Fibroblast of peridontal ligament (primary cell): ENCODE data around the gene JMJD7.
"Not testable (repeated sequence)": the region's sequence is repeated elsewhere in the genome, so short reads cannot be mapped to it uniquely, and the experiment has no call there.

Source experiments
- DNase-seq: peaks from one replicate; pipeline ENCODE4 v3.0.0-alpha.2; 2010; ENCODE audit errors: extremely low read depth

JMJD7 gene

DNA sequence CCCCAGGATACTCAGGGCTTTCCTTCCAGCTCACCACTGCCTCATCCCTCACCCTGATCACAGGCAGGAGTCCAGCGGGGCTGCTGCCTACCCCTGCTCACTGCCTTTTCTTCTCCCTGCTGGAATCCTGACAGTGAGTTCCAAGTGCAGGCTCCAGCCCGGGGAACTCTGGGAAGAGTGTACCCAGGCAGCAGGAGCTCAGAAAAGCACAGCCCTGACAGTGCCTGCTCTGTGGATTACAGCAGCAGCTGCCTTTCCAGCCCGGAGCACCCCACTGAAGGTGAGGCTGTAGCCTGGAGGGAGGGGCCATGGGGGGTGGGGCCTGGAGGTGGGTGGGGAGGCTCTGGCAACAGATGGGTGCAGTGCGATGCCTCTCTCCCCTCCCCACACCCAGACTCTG, 6.1 kb upstream of the JMJD7 start:
- no peak for DNase-seq

DNA sequence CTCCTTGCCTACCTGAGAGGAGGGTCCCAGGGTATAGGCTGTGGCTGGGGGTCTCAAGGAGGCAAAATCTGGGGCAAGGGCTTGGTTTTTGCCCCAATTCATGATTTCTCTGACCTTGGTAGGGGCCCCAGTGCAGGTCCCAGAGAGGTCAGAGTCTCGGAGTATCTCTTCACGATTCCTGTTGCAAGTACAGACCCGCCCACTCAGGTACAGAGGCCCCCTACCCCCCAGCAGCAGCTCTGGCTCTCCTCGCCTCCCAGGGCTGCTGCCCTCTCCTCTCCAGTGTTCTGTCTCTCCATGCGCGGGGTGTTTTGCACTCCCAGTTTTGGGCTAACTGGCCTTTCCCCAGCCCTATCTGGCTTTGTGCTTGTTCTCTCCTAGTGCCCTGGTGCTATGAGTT, 5.4 kb upstream of the JMJD7 start:
- no peak for DNase-seq

DNA sequence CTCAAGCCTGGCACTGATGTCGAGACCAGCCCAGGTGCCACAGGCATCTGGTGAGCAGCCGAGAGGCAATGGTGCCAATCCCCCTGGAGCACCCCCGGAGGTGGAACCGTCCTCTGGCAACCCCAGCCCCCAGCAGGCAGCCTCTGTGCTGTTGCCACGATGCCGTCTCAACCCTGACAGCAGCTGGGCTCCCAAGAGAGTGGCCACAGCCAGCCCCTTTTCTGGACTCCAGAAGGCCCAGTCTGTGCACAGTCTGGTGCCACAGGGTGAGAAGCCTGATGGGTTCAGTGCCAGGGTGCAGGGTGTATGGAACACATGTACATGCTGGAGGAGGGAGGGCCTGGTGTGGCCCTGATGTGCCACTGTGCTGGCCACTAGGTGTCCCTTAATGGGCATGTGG, 4.9 kb upstream of the JMJD7 start:
- no peak for DNase-seq

GRCh38 chr15:41823502-41823901, 4.4 kb upstream of the JMJD7 start:
- no peak for DNase-seq

DNA sequence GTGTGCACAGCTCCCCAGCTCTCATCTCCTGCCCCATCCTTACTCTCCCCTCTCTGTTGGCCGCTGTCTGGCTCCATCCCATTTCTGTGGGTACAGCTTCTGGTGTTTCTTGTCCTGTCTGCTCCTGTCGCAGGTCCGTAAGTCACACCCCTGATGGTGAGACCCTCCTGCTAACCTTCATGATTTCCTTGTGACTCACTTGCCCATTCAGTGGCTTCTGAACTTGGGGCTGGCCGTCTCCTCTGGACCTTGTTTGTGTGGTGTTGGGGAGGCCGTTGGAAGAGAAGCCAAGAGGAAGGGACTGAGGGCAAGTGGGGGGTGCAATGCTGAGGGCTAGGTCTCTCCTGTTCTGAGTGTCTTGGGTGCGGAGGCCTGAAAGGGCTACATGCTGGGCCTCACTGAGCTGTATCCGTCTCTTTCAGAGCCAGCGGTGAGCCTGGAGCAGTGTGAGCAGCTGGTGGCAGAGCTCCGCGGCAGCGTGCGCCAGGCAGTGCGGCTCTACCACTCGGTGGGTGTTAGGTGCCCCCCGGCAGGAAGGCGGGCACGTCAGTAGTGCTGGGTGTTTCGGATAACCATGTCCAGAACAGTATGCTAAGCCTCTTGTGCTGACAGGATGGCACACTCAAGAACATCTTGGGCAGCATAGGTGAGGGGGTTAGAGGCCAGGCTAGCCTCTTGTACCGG, 3.7 kb upstream of the JMJD7 start:
- DNase-seq = no peak

- no peak for DNase-seq
Measured at GRCh38 chr15:41825145-41825544, 2.7 kb upstream of the JMJD7 start.

- no peak for DNase-seq
Measured at GRCh38 chr15:41825572-41826535, 2.0 kb upstream of the JMJD7 start.

GRCh38 chr15:41827290-41827879, 507 bp upstream of the JMJD7 start:
- DNase-seq = no peak

DNA sequence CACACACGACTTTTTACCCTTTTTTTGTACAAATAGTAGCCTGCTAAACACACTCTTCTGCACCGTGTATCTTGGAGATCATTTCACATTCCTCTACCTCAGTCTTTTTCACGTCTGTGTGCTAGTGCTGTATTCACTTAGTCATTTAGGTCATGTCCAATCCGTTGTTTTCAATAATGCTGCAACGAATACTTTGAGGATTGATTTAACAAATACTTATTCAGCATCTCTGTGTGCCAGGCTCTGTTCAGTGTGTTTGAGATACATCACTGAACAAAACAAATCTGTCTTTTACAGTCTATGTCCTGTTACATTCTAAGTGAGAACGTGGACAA, 882 bp downstream of the JMJD7 start:
- DNase-seq = no peak

DNA sequence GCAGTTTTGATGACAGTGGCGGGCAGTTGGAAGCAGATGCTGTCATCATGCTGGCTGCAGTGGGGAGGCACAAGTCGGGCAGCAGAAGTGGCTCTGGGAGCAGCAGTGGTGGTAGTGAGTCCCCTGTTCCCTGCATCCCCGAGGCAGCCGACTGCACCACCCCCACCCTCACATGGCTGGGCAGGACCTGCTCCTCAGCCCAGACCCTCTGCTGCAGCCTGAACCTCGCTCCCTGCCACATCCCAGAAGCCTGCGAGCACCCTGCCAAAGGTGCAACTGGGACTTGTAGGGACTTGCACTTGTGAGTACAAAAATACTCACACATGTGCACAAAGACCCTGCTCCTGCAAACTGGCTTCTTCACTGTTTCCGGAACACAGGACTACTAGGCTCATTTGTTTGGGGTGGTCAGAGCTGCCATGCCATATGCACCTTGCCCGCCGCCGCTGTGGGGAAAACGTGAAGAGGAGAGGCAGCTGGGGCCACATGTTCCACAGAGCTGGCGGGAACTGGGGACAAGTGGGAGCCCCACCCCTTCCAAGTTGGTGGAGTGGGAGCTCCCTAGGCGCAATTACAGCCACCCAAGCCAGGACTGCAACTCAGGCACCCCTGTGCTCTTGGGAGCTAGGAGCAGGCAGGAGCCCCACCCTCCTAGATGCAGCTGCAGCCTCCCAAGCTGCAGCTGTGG, 2.2 kb downstream of the JMJD7 start:
- no peak for DNase-seq

GRCh38 chr15:41831291-41831690, 3.4 kb downstream of the JMJD7 start:
- DNase-seq = not testable (repeated sequence)

DNA sequence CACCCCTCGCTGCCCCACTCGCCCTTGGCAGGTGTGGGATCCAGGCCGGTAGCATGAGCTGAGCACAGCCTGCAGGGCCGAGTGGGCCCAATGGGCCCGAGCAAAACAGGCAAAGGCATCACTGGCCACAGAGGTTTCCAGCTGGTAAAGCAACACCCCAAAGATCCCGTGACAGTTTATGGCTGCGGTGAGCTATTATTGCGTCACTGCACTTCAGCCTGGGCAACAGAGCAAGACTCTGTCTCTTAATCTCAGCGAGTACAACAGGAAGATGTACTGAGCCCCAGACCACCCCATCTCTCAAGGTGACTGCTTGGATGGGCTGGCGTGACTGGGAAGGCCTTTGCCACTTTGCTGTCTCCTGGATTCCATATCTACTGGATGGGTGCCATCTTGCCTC, 4.3 kb downstream of the JMJD7 start:
- DNase-seq = no peak

DNA sequence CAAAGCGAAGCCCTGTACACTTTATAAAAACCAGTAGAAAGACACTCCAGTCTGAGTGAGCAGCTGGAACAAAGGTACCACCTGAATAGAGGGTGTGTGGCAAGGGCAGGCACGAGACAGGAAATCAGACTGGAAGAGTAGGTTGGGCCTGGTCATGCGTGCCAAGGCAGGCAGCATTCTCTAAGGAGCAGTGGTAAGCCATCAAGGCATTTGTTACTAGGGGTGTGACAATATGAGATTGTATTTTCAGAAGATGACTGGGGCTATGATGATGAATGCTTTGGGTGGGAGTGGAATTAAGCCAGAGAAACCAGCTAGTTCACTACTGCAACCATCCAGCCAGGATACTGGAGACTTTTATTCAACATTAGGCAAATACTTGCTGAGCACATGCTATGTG, 5.0 kb downstream of the JMJD7 start:
- DNase-seq = no peak

GRCh38 chr15:41834096-41834495, 6.2 kb downstream of the JMJD7 start:
- DNase-seq = no peak

DNA sequence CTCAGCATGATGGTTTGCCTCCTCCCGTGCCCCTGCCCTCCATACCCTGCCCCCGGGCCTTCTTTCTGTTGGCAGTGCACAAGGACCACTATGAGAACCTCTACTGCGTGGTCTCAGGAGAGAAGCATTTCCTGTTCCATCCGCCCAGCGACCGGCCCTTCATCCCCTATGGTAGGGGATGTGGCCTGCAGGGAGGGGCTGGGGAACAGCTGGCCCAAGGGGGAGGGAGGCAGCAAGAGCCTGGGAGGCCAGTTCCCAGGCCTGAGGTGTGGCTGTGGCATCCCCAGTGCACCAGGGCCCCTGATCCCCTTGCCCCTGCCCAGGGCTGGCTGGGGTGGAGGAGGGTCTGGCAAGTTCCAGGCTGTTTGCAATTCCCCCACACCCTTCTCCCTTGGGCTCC, 8.2 kb downstream of the JMJD7 start:
- DNase-seq = no peak

- no peak for DNase-seq
Measured at GRCh38 chr15:41836713-41837454, 9.0 kb downstream of the JMJD7 start.

DNA sequence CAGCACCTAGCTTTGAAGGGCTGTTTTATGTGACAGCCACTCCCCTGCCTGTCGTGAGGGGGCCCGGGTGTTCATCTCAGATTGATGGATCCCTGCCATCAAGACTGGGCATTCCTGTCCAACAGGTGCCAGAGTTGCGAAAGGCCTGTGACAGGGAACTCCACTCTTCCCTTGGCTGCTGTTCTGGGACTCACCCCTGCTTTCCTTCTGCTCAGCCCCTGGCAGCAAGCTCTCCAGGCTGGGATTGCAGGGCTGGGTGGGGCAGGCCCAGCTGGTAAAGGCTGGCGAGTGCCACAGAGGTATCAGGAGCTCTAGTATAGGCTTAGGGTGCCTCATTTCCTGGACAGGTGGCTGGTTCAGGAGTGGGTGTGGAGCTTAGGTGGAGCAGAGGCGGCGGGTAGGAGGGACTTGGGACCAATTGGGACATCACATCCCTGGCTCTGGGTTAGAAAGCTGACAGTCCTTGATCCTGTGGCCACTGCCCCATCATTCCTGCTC, 10.6 kb downstream of the JMJD7 start, which contains the start of gene PLA2G4B:
TSS of gene PLA2G4B (plus strand) at position 448 of the 498 bp plus-strand sequence. CDS start 67 bp downstream, outside the sequence.
- DNase-seq = no peak

DNA sequence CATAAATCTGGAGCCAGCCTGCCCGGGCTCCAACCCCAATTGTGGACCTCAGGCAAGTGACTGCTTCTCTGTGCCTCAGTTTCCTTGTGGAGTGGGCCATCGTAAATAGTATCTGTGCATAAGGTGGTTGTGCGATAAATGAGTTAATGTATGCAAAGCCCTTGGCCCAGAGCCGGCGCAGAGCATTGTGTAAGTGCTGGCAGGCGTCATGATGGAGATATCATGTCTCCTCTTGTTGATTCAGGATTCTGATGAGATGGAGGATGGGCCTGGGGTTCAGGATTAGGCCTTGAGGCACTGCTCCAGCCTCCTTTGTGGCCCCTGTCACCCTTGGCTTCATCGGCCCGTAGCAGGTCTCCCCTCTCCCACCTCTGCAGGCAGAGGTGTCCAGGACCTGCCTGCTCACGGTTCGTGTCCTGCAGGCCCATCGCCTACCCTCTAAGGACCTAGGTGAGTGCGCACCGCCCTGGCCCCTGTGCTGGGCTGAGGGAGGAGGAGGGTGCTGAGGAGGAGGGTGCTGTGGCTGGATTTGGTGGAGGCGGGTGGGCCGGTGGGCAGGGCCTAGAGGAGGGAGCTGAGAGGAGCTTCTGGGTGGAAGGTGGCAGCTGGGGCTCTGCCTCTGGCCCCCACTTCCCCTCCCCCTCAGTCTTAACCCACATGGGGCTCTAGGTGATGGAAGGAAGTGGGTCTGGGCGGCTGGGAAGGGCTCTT, 12.0 kb downstream of the JMJD7 start:
- no peak for DNase-seq

DNA sequence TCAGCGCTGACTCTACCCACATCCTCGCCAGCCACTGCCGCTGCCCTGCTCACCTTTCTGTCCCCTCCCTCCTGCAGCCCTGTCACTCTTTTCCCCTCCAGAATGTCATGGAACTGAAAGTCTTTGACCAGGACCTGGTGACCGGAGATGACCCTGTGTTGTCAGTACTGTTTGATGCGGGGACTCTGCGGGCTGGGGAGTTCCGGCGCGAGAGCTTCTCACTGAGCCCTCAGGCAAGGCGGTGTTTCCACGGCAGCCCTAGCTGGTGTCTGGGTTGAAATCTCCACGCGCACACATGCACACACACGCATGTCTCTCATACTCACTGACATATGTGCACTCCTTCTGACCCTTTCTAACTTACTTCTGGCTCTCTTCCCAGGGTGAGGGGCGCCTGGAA, 12.8 kb downstream of the JMJD7 start:
- DNase-seq = no peak

DNA sequence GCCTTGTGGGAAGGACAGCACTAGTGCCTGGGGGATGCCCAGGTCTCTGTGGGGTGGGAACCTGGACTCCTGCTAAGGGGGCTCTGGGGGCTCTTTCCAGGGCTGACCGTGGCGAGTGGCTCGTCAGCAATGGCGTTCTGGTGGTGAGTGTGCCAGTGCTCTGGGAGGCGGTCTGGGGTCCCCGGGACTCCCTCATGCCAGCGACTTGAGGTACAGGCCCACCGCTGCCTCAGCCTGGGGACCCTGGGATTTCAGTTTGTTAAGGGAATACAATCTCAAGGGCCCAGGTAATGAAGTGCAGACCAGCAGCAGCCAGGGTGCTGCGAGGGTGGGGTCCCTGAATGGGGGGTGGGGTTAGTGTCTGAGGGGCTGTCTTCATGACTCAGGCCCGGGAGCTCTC, 13.2 kb downstream of the JMJD7 start:
- DNase-seq = no peak

DNA sequence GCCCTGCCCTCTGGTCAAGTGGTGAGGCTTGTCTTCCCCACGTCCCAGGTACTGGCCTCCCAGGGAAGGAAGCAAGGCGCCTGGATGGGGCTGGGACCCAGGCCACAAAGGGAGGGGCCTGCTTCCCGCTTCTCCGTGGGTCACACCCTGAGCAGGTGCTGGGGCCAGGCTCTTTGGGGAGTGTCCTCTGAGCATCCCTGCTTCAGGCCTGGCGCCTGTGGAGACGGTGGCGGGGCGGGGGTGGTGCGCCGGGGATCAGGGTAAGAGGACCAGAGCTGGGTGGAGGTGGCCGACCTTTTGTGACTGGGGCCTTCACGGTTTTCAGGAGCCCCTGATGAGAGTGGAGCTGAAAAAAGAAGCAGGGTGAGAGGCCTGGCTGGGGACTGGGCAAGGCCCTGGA, 14.3 kb downstream of the JMJD7 start:
- no peak for DNase-seq
